NCI-H2081 (cell line): ENCODE results near the gene IMMP2L.
"Not testable (repeated sequence)": the region's sequence is repeated elsewhere in the genome, so short reads cannot be mapped to it uniquely, and the experiment has no call there.

Experiments
- DNase-seq, 2 experiments: peaks; one replicate each; lab custom pipeline; 2025; lab: John Stamatoyannopoulos, UW

The IMMP2L gene

GRCh38 chr7:111074748-111075146 is 487.5 kb downstream of the IMMP2L start:
- DNase-seq, result no peak

GRCh38 chr7:111074071-111074747 is 488.1 kb downstream of the IMMP2L start:
- DNase-seq, result no peak

- DNase-seq, result not testable (repeated sequence)
These were observed 489.6 kb downstream of the IMMP2L start for GRCh38 chr7:111072658-111073057.

- DNase-seq, result no peak
These were observed 490.7 kb downstream of the IMMP2L start for GRCh38 chr7:111071556-111071955.

GRCh38 chr7:111068618-111069017 is 493.7 kb downstream of the IMMP2L start:
- no peak for DNase-seq

- no peak for DNase-seq
These were observed 494.6 kb downstream of the IMMP2L start for GRCh38 chr7:111067682-111068081.

- DNase-seq, result no peak
These were observed 495.0 kb downstream of the IMMP2L start for GRCh38 chr7:111067251-111067650.

- no peak for DNase-seq
These were observed 499.1 kb downstream of the IMMP2L start for GRCh38 chr7:111063166-111063565.

GRCh38 chr7:111059833-111060232 is 502.5 kb downstream of the IMMP2L start:
- DNase-seq, result no peak

GRCh38 chr7:111057066-111057465 is 505.2 kb downstream of the IMMP2L start:
- no peak for DNase-seq

GRCh38 chr7:111056371-111056770 is 505.9 kb downstream of the IMMP2L start:
- DNase-seq, result no peak

GRCh38 chr7:111053035-111053434 is 509.3 kb downstream of the IMMP2L start:
- no peak for DNase-seq

GRCh38 chr7:111051832-111052231 is 510.5 kb downstream of the IMMP2L start:
- DNase-seq, result no peak

GRCh38 chr7:111050875-111051416 is 511.3 kb downstream of the IMMP2L start:
- no peak for DNase-seq

GRCh38 chr7:111049971-111050680 is 512.2 kb downstream of the IMMP2L start:
- no peak for DNase-seq

GRCh38 chr7:111047595-111047994 is 514.7 kb downstream of the IMMP2L start:
- no peak for DNase-seq

- DNase-seq, result no peak
These were observed 516.8 kb downstream of the IMMP2L start for GRCh38 chr7:111045449-111045848.

- no peak for DNase-seq
These were observed 518.7 kb downstream of the IMMP2L start for GRCh38 chr7:111043561-111043960.

GRCh38 chr7:111042842-111043241 is 519.5 kb downstream of the IMMP2L start:
- DNase-seq, result no peak

GRCh38 chr7:111041577-111041976 is 520.7 kb downstream of the IMMP2L start:
- no peak for DNase-seq

GRCh38 chr7:111038185-111038584 is 524.1 kb downstream of the IMMP2L start:
- no peak for DNase-seq

GRCh38 chr7:111031916-111032315 is 530.4 kb downstream of the IMMP2L start:
- DNase-seq, result no peak

GRCh38 chr7:111030336-111030735 is 532.0 kb downstream of the IMMP2L start:
- DNase-seq, result no peak
